Measurements from ENCODE around the gene KRT31.

DNA sequence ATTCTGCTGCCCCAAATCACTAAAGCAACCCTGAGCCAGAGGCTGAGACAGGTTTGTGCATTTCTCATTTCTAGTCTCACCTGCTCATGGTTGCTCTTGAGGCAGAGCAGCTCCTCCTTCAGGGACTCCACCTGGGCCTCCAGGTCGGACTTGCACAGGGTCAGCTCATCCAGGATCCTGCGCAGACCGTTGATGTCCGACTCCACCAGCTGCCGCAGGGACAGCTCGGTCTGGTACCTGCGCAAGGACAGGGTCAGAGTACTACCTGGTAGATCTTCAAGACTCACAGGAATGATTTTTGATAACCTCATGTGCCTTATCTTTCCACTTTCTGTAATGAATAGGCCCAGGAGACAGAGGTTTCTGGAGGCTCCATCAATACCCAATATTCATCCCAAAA lies 1.1 kb downstream of the KRT31 start:
- no peak for TF ChIP-seq USF2 (IDR thresholded peaks at IDR 0.05; ENCODE audit: borderline replicate concordance, low read depth, low read length)
- TF ChIP-seq JUND (IDR thresholded peaks at IDR 0.05), result no peak
- no peak for TF ChIP-seq POLR2AphosphoS5 (IDR thresholded peaks at IDR 0.05; ENCODE audit: low read depth, low read length)
- no peak for TF ChIP-seq RAD21 (IDR thresholded peaks at IDR 0.05; ENCODE audit: low read length)
- TF ChIP-seq, protein P1, sequence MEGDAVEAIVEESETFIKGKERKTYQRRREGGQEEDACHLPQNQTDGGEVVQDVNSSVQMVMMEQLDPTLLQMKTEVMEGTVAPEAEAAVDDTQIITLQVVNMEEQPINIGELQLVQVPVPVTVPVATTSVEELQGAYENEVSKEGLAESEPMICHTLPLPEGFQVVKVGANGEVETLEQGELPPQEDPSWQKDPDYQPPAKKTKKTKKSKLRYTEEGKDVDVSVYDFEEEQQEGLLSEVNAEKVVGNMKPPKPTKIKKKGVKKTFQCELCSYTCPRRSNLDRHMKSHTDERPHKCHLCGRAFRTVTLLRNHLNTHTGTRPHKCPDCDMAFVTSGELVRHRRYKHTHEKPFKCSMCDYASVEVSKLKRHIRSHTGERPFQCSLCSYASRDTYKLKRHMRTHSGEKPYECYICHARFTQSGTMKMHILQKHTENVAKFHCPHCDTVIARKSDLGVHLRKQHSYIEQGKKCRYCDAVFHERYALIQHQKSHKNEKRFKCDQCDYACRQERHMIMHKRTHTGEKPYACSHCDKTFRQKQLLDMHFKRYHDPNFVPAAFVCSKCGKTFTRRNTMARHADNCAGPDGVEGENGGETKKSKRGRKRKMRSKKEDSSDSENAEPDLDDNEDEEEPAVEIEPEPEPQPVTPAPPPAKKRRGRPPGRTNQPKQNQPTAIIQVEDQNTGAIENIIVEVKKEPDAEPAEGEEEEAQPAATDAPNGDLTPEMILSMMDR (IDR thresholded peaks at IDR 0.05), result no peak
- no peak for TF ChIP-seq CHD2 (IDR thresholded peaks at IDR 0.05; ENCODE audit: low read length, partially characterized antibody)
- TF ChIP-seq TCF12 (IDR thresholded peaks at IDR 0.05), result no peak
- no peak for TF ChIP-seq REST (IDR thresholded peaks at IDR 0.05; ENCODE audit: low read depth, low read length)
- TF ChIP-seq EP300 (IDR thresholded peaks at IDR 0.05; ENCODE audit: borderline replicate concordance in 1 of 2, low read depth in 1 of 2, low read length in 1 of 2), result no peak
- TF ChIP-seq YY1 (IDR thresholded peaks at IDR 0.05; ENCODE audit: low read depth), result no peak
- no peak for TF ChIP-seq RCOR1 (IDR thresholded peaks at IDR 0.05; ENCODE audit: low read length)
